ENCODE results near the gene NAT16. TPM values are rescaled to one million over a fixed set of nuclear protein-coding genes. Genes with fewer than 3 reads are reported as not detected.

Gene NAT16
- total RNA-seq, 2 donors from 2014 or later: 0.26 TPM; not detected in 1

DNA sequence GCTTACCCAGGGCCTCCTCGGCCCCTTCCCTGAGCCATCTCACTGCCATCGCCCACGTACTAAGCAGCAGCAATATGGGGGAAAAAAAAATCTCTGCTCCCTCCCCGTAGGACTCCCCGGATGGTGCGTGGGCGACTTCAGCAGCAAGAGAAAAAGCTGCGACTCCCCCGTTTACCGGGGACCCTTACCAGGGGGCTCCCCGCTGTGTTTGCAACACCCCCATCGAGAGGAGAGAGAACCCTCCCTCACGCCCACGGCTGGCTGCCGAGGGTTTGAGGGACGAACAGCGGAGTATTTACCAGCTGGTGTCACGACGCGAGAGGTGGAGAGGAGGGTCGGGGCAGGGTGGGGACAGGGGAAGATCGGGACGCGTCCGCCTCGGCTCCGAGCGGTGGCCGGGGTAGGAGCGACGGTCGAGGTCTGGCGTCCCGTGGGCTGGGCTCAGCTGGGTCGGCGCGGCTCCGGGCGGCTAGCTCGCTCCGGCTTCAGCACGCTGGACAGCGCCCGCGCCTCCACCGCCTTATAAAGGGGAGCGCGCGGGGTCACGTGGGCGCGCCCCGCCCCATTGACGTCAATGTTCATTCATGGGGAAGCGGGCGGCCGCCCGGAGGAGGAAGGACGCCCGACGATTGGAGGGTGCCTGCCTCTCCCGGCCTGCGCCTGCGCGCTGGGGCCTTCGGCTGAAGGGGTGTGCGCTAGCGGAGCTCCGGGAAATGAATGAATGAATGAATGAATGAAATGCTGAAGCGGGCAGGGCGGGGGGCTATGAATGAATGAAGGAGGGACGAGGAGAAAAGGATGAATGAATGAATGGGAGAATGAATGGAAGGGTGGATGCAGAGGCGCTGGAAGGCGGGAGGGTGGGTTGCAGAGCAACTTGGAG lies 14.8 kb downstream of the NAT16 start, which contains the start of gene VGF:
VGF (minus strand) TSS at position 495 of the 883 bp plus-strand sequence. CDS start 726 bp downstream, outside the sequence.
- WGBS, 2 donors: 1 to 3% methylated on average over 44 to 60 of the region's 74 CpGs
- H3K27ac ChIP-seq: no peak within 1 kb of the TSS
- peaks cover 49% of the 10 kb centered on the region for H3K4me1 ChIP-seq
- no peak within 1 kb of the TSS for H3K4me3 ChIP-seq
- intact Hi-C loops (cut with DNase I): no loop called here
- ATAC-seq: peak; percentile 90
- TF ChIP-seq POLR2A (IDR thresholded peaks at IDR 0.05): peak in 2 of 3 donors; percentile 29 to 38
- TF ChIP-seq, protein P1, sequence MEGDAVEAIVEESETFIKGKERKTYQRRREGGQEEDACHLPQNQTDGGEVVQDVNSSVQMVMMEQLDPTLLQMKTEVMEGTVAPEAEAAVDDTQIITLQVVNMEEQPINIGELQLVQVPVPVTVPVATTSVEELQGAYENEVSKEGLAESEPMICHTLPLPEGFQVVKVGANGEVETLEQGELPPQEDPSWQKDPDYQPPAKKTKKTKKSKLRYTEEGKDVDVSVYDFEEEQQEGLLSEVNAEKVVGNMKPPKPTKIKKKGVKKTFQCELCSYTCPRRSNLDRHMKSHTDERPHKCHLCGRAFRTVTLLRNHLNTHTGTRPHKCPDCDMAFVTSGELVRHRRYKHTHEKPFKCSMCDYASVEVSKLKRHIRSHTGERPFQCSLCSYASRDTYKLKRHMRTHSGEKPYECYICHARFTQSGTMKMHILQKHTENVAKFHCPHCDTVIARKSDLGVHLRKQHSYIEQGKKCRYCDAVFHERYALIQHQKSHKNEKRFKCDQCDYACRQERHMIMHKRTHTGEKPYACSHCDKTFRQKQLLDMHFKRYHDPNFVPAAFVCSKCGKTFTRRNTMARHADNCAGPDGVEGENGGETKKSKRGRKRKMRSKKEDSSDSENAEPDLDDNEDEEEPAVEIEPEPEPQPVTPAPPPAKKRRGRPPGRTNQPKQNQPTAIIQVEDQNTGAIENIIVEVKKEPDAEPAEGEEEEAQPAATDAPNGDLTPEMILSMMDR (IDR thresholded peaks at IDR 0.05): no peak
- H3K9me3 ChIP-seq: no peaks in the 10 kb centered on the region
- DNase-seq: peak; percentile 89 to 96 (median 94)
- H3K27me3 ChIP-seq: peaks cover 0 to 47% of the 10 kb centered on the region in 2 donors
- no peaks in the 10 kb centered on the region for H3K36me3 ChIP-seq (replicated peaks in 1 of 2; ENCODE audit: insufficient read depth in 1 of 2, low read depth in 2 of 2)

DNA sequence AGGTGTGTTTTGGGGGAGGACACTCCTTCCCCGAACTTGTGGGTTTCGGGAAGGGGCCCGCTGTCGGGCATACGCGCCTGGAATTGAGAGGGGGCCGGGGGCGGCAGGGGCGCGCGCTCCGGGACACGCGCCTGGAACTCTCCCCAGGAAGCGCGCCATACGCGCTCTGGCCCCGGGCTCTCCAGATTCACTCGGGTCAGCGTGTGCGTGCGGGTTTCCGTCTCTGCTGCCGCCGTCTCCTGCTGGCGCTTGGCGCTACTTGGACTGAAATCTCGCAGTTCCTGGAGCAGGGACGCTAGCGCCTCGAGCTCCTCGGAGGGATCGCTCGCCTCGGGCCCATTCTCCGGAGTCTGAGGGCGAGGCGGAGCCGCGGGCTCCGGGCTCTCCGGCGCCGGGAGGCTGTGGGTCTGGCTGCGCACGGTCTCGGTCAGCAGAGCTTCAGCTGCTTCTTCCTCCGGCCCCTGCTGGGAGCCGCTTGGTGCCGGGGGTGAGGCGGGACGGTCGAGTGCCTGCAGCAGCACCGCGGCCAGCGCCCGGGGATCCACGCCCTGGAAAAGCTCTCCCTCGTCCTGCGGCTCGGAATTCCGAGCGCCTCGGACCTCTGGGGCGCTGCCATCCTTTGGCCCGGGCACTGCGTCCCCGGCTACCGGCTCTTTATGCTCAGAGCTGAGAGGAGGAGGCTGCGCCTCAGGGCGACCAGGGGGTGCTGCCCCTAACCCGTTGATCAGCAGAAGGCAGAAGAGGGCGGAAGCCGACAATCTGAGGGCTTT lies 15.8 kb downstream of the NAT16 start:
- Histone ChIP-seq H3K27me3 (peaks cover 0 to 47% of the 10 kb centered on the region in 2 donors), H3K4me1 (peaks cover 39% of the 10 kb centered on the region), H3K27ac (no peak overlapping the region), H3K36me3 (replicated peaks in 1 of 2; ENCODE audit: insufficient read depth in 1 of 2, low read depth in 2 of 2) (no peaks in the 10 kb centered on the region), H3K4me3 (no peak overlapping the region), H3K9me3 (no peaks in the 10 kb centered on the region)
- TF ChIP-seq POLR2A (IDR thresholded peaks at IDR 0.05): no peak
- TF ChIP-seq, protein P1 (IDR thresholded peaks at IDR 0.05): no peak
- intact Hi-C loops (cut with DNase I): no loop called here
- ATAC-seq: peak; percentile 22
- DNase-seq: peak in 3 of 4 donors; percentile 28 to 46 (median 35)
- 0 to 2% methylated on average over 2 to 75 of the region's 75 CpGs for WGBS, 2 donors

DNA sequence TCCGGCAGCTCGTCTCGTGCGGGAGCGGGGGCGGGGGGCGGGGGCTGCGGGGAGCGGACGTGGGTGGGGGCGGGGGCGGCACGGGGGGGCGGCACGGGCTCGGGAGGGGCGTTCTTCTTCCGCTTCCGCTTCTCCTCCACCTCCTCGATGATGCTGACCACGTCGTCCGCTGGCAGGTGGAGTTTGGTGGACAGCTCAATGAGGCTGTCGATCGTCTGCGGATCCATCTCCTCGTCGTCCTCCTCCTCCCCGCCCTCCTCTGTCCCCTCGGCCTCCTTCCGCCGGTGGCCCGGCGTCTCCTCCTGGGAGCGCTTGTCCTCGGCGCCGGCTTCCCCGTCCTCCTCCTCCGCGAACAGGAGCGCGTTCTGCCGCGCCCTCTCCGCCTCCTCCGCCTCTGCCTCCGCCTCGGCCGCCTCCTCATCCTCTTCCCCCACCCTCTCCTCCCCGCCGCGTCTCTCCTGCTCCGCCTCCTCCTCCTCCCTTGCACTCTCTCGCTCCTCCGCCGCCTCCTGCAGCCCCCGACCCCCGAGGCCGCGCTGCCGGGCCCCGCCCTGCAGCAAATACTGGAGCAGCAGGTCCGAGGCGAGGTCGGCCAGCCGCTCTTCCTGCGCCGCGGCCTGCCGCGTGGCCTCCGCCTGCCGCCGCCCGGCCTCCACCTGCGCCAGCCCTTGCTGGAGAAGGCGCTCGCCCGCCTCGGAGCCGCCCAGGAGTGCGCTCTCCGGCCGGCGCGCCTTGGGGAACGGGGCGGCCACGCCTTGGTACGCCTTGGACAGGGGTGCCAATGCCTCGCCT lies 16.6 kb downstream of the NAT16 start:
- Histone ChIP-seq H3K4me1 (peaks cover 39% of the 10 kb centered on the region), H3K27me3 (peaks cover 0 to 40% of the 10 kb centered on the region in 2 donors), H3K9me3 (no peaks in the 10 kb centered on the region), H3K27ac (no peak overlapping the region), H3K36me3 (replicated peaks in 1 of 2; ENCODE audit: insufficient read depth in 1 of 2, low read depth in 2 of 2) (no peaks in the 10 kb centered on the region), H3K4me3 (no peak overlapping the region)
- WGBS, 2 donors: 1% methylated on average over 34 to 88 of the region's 92 CpGs
- no peak for ATAC-seq
- TF ChIP-seq POLR2A (IDR thresholded peaks at IDR 0.05): peak in 1 of 3 donors; percentile 33
- TF ChIP-seq, protein P1 (IDR thresholded peaks at IDR 0.05): no peak
- intact Hi-C loops (cut with DNase I): no loop called here
- DNase-seq: peak in 3 of 4 donors; percentile 18 to 26 (median 21)

DNA sequence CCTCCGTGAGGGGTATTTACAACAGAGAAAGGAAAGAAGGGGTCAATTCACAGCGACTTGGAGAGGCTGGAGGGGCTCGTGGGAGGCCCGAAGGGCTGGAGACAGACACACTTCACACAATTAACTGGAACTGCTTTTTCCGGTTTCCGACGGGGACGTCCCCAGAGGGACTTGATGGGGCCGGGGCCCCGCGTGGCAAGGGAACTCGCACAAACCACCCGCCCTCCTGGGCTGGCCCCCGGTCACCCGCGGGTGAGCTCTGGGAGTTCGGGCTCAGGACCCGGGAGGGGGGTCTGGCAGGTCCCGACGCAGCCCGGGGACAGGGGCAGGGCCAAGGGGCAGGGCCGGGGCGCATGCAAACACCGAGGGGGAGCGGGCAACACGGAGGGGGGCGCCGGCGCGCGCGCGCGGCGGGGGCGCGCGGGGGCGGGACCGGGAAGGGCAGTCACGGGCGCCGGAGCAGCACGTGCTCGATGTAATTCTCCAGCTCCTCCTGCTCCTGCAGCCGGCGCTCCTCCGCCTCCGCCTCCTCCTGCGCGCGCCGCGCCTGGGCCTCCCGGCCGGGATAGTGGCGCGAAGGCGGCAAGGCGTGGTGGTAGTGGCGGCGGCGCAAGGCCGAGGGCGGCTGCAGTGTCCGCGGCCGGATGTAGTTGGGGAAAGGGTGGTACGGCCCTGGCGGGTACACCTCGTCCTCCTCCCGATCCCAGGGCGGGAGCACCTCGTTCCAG lies 17.4 kb downstream of the NAT16 start:
- peak; percentile 17 for ATAC-seq
- WGBS, 2 donors: 10 to 44% methylated on average over 7 to 35 of the region's 74 CpGs
- intact Hi-C loops (cut with DNase I): no loop called here
- H3K36me3 ChIP-seq (replicated peaks in 1 of 2; ENCODE audit: insufficient read depth in 1 of 2, low read depth in 2 of 2): no peaks in the 10 kb centered on the region
- H3K4me3 ChIP-seq: no peak overlapping the region
- DNase-seq: peak; percentile 17 to 37 (median 26)
- peaks cover 39% of the 10 kb centered on the region for H3K4me1 ChIP-seq
- no peak overlapping the region for H3K27ac ChIP-seq
- peaks cover 0 to 38% of the 10 kb centered on the region in 2 donors for H3K27me3 ChIP-seq
- TF ChIP-seq, protein P1 (IDR thresholded peaks at IDR 0.05): no peak
- TF ChIP-seq POLR2A (IDR thresholded peaks at IDR 0.05): no peak
- no peaks in the 10 kb centered on the region for H3K9me3 ChIP-seq

Data from body of pancreas (tissue), 4 donors.